ENCODE data around the gene CHMP2B. TPM values are rescaled to one million over a fixed set of nuclear protein-coding genes. Genes with fewer than 3 reads are reported as not detected.
A peak's percentile ranks its signal among the peaks of the same experiment; 100 is the strongest.
"Not testable (repeated sequence)": the region's sequence is repeated elsewhere in the genome, so short reads cannot be mapped to it uniquely, and the experiment has no call there.

Gene CHMP2B
- total and polyA plus RNA-seq, 9 donors, result 16.0 to 32.4 (median 25.1) TPM

DNA sequence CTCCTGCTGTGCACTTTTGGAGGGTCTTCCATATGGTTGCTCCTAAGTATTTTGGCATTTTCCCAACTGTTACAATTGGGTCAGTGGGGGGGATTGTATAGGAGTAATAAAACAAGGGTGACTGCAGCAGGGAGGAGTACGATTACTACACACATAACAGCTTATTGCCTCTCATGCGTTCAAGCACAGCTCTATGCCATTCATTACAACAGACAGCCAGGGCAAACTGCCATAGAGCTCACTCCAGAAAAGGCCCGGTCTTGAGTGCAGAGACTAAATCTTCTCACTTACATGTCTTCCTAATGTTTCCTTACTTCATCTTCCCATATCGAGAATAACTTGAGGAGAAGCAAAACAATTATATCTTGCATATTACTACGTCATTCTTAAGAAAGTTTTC lies 1.4 kb upstream of the CHMP2B start:
- Histone ChIP-seq H3K4me3 (ENCODE audit: low read length) (no peak overlapping the region), H3K27ac (ENCODE audit: low read length) (no peak overlapping the region), H3K36me3 (ENCODE audit: control insufficient read depth, insufficient read depth, low read length) (no peaks in the 10 kb centered on the region), H3K27me3 (ENCODE audit: control insufficient read depth, insufficient read depth, low read length) (peaks cover 2% of the 10 kb centered on the region), H3K4me1 (ENCODE audit: control insufficient read depth, insufficient read depth, low read length) (peaks cover 3% of the 10 kb centered on the region), H3K9me3 (replicated peaks; ENCODE audit: control insufficient read depth, low read depth, low read length) (no peaks in the 10 kb centered on the region)
- 61% methylated on average over 2 of the region's 5 CpGs for WGBS (ENCODE audit: insufficient coverage)
- peak; percentile 11 for DNase-seq

DNA sequence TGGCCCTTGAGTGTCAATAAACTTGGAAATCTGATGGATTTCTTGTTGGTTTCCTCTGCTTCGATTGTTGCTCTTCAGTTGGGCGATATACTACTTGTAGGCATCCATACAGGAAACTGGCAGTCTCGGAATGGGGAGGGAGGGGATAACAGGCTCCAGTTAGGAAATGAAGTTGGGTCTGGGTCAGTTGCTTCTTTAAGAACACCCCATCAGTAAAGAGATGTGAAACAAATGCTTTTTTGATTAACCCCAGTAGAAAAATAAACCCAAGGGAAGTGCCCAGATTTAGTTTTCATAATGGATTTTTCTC lies 681 bp downstream of the CHMP2B start:
- H3K4me3 ChIP-seq (ENCODE audit: low read length), result peak overlapping the region; percentile 97
- peaks cover 2% of the 10 kb centered on the region for H3K27me3 ChIP-seq (ENCODE audit: control insufficient read depth, insufficient read depth, low read length)
- no peaks in the 10 kb centered on the region for H3K9me3 ChIP-seq (replicated peaks; ENCODE audit: control insufficient read depth, low read depth, low read length)
- peak overlapping the region; percentile 94 for H3K27ac ChIP-seq (ENCODE audit: low read length)
- H3K4me1 ChIP-seq (ENCODE audit: control insufficient read depth, insufficient read depth, low read length), result peaks cover 3% of the 10 kb centered on the region
- WGBS (ENCODE audit: insufficient coverage), result 0% methylated on average over 3 of the region's 3 CpGs
- no peak for DNase-seq
- no peaks in the 10 kb centered on the region for H3K36me3 ChIP-seq (ENCODE audit: control insufficient read depth, insufficient read depth, low read length)

DNA sequence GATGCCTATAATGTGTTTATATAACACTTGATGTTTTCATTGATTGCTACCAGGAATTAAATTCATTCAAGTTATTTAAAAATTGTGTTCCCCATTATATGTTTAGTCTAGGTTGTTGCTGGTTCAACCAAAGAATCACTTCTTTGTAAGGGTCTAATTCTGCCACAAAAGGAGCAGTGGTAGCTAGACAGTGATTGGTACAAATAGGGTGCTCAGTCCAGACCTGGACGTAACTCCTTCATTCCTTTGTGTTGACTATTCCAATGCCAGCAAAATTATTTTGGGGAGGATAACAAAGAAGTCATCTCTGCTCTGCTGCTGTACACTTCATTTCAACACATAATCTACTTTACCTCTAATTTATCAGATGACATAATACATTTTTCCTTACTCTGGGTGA lies 1.2 kb downstream of the CHMP2B start:
- H3K27ac ChIP-seq (ENCODE audit: low read length), result no peak overlapping the region
- peaks cover 3% of the 10 kb centered on the region for H3K4me1 ChIP-seq (ENCODE audit: control insufficient read depth, insufficient read depth, low read length)
- H3K9me3 ChIP-seq (replicated peaks; ENCODE audit: control insufficient read depth, low read depth, low read length), result no peaks in the 10 kb centered on the region
- H3K4me3 ChIP-seq (ENCODE audit: low read length), result no peak overlapping the region
- H3K36me3 ChIP-seq (ENCODE audit: control insufficient read depth, insufficient read depth, low read length), result no peaks in the 10 kb centered on the region
- WGBS (ENCODE audit: insufficient coverage), result no CpG with 5 or more reads among the region's 1 CpG
- H3K27me3 ChIP-seq (ENCODE audit: control insufficient read depth, insufficient read depth, low read length), result no peaks in the 10 kb centered on the region
- DNase-seq, result peak; percentile 8

DNA sequence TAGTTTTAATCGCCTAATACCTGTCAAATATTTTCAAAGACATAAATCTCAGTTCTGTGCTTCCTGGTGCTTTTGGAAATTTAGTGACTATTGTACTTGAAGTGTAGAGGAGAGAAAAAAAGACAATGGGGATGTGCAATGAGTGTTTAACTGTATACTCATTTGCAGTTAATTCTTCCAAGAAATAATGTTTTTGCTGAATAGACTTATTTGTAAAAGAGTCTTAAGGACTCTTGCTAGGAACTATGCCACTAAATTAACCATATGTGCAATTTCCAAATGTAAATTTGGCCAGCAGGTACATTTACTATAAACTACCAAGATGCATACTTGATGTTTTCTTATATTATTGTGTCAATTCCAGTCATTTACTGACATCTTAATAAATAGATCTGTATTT lies 2.0 kb downstream of the CHMP2B start:
- no peaks in the 10 kb centered on the region for H3K9me3 ChIP-seq (replicated peaks; ENCODE audit: control insufficient read depth, low read depth, low read length)
- DNase-seq, result no peak
- no peak overlapping the region for H3K27ac ChIP-seq (ENCODE audit: low read length)
- no peaks in the 10 kb centered on the region for H3K27me3 ChIP-seq (ENCODE audit: control insufficient read depth, insufficient read depth, low read length)
- H3K4me1 ChIP-seq (ENCODE audit: control insufficient read depth, insufficient read depth, low read length), result peaks cover 3% of the 10 kb centered on the region
- no CpG with 5 or more reads among the region's 1 CpG for WGBS (ENCODE audit: insufficient coverage)
- H3K4me3 ChIP-seq (ENCODE audit: low read length), result no peak overlapping the region
- H3K36me3 ChIP-seq (ENCODE audit: control insufficient read depth, insufficient read depth, low read length), result no peaks in the 10 kb centered on the region

DNA sequence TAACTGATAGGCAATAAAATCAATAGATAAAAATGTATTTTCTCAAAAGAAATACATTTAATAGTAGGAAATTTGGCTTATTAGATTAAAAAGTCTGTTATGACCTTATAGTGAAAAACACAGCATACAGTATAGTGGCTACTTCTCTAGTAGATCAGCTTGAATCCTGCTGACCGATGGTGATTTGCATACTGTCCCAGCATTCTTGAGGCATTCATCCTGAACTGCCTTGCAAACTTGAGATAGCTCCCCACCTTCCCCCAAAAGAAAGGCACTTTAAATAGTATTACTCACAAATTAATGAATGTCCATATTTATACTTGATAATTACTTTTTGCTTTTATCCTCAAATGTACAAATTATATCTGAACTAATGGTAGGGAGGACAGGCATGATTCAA lies 6.7 kb downstream of the CHMP2B start:
- peaks cover 3% of the 10 kb centered on the region for H3K36me3 ChIP-seq (ENCODE audit: control insufficient read depth, insufficient read depth, low read length)
- 80% methylated on average over 1 of the region's 1 CpG for WGBS (ENCODE audit: insufficient coverage)

DNA sequence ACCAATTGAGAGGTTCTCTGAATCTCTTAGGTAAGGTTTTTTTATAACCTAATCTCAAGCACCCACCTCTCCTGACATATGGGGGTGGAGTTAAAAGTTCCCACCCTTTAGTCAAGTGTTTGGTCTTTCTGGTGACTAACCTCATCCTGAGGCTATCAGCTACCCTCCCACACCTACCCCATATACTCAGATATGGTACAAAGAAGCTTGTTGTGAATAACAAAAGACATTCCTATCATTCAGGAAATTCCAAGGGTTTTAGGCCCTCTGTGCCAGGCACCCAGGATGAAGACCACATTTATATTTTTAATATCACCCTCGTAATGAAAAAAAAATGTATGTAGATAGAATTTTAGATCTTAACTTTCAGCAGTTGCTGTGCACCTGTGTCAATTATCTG lies 9.0 kb downstream of the CHMP2B start:
- no peak for DNase-seq
- Histone ChIP-seq H3K27me3 (ENCODE audit: control insufficient read depth, insufficient read depth, low read length) (no peaks in the 10 kb centered on the region), H3K4me3 (ENCODE audit: low read length) (no peak overlapping the region), H3K9me3 (replicated peaks; ENCODE audit: control insufficient read depth, low read depth, low read length) (no peaks in the 10 kb centered on the region), H3K4me1 (ENCODE audit: control insufficient read depth, insufficient read depth, low read length) (no peaks in the 10 kb centered on the region), H3K36me3 (ENCODE audit: control insufficient read depth, insufficient read depth, low read length) (peaks cover 3% of the 10 kb centered on the region), H3K27ac (ENCODE audit: low read length) (no peak overlapping the region)
- WGBS (ENCODE audit: insufficient coverage), result no CpG with 5 or more reads among the region's 1 CpG

More for the DNA sequence above, 6.7 kb downstream of the CHMP2B start:
- H3K4me3 ChIP-seq (ENCODE audit: low read length), result no peak overlapping the region
- no peaks in the 10 kb centered on the region for H3K27me3 ChIP-seq (ENCODE audit: control insufficient read depth, insufficient read depth, low read length)
- DNase-seq, result no peak
- H3K27ac ChIP-seq (ENCODE audit: low read length), result no peak overlapping the region
- H3K9me3 ChIP-seq (replicated peaks; ENCODE audit: control insufficient read depth, low read depth, low read length), result no peaks in the 10 kb centered on the region
- no peaks in the 10 kb centered on the region for H3K4me1 ChIP-seq (ENCODE audit: control insufficient read depth, insufficient read depth, low read length)

DNA sequence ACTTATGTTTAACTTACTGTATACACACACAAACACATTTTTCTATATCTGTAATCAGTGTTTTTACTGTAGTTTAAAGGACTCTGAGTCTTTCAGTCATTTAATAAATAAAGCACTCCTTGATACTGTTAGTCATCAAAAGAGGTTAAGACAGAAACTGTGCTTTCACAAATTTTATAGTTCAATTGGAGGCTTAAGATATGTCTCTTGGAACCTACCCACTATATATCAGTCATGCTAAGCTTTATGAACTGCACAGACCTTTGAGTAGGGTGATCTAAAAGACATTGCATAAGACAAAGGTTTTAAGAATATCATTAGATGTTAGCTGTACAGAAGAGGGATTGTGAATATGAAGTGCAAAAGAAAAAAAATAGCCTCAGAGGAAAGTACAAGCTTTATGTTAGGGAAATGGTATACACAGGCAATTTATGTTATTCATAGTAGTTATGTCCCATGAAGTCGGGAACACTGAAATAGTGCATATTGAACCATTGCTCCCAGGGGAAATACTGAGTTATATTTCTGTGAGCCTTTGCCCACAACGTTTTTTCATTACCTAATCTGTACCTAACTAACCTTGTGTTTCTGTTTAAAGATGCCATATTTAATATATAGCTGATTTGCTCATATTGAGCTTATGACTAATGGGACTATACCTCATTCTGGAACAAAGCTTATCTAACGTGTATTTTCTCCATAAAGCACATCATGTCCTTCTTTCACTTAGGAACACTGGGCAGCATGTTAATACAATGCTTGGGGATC lies 19.7 kb downstream of the CHMP2B start:
- H3K36me3 ChIP-seq (ENCODE audit: control insufficient read depth, insufficient read depth, low read length), result no peaks in the 10 kb centered on the region
- no peak overlapping the region for H3K27ac ChIP-seq (ENCODE audit: low read length)
- H3K4me1 ChIP-seq (ENCODE audit: control insufficient read depth, insufficient read depth, low read length), result no peaks in the 10 kb centered on the region
- H3K4me3 ChIP-seq (ENCODE audit: low read length), result no peak overlapping the region
- H3K9me3 ChIP-seq (replicated peaks; ENCODE audit: control insufficient read depth, low read depth, low read length), result no peaks in the 10 kb centered on the region
- WGBS (ENCODE audit: insufficient coverage), result no CpG with 5 or more reads among the region's 3 CpGs
- H3K27me3 ChIP-seq (ENCODE audit: control insufficient read depth, insufficient read depth, low read length), result no peaks in the 10 kb centered on the region
- no peak for DNase-seq

DNA sequence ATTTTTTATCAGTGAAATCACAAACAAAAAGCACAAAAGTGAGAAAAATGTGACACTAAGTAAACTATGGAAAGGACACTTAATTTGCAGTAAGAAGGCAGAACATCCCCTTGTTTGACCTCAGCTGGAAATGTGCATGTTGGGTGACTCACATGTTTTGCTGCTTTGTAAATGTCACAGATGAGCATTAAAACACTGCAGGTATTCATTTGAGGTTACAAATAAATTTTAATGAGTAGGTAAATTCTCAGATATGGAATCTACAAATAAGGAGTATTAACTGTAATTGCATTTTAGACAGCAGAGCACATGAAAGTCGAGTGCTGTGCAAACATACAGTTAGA lies 20.3 kb downstream of the CHMP2B start:
- no peak overlapping the region for H3K4me3 ChIP-seq (ENCODE audit: low read length)
- WGBS (ENCODE audit: insufficient coverage), result no CpG with 5 or more reads among the region's 1 CpG
- DNase-seq, result no peak
- no peaks in the 10 kb centered on the region for H3K9me3 ChIP-seq (replicated peaks; ENCODE audit: control insufficient read depth, low read depth, low read length)
- H3K27ac ChIP-seq (ENCODE audit: low read length), result no peak overlapping the region
- H3K36me3 ChIP-seq (ENCODE audit: control insufficient read depth, insufficient read depth, low read length), result no peaks in the 10 kb centered on the region
- H3K27me3 ChIP-seq (ENCODE audit: control insufficient read depth, insufficient read depth, low read length), result no peaks in the 10 kb centered on the region
- no peaks in the 10 kb centered on the region for H3K4me1 ChIP-seq (ENCODE audit: control insufficient read depth, insufficient read depth, low read length)

DNA sequence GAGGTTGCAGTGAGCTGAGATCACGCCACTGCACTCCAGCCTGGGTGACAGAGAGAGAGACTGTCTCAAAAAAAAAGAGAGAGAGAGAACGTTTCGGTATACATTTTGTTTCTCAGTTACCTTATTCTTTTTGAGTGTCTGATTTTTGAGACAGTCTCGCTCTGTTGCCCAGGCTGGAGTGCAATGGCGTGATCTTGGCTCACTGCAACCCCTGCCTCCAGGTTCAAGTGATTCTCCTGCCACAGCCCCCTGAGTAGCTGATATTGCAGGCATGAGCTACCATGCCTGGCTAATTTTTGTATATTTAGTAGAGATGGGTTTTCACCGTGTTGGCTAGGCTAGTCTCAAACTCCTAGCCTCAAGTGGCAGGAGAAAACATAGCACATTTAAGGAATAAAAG lies 21.1 kb downstream of the CHMP2B start:
- not testable (repeated sequence) for H3K4me3 ChIP-seq (ENCODE audit: low read length); H3K36me3 ChIP-seq (ENCODE audit: control insufficient read depth, insufficient read depth, low read length); H3K27me3 ChIP-seq (ENCODE audit: control insufficient read depth, insufficient read depth, low read length); DNase-seq; H3K9me3 ChIP-seq (replicated peaks; ENCODE audit: control insufficient read depth, low read depth, low read length); H3K27ac ChIP-seq (ENCODE audit: low read length); H3K4me1 ChIP-seq (ENCODE audit: control insufficient read depth, insufficient read depth, low read length)
- WGBS (ENCODE audit: insufficient coverage), result 83% methylated on average over 4 of the region's 6 CpGs

DNA sequence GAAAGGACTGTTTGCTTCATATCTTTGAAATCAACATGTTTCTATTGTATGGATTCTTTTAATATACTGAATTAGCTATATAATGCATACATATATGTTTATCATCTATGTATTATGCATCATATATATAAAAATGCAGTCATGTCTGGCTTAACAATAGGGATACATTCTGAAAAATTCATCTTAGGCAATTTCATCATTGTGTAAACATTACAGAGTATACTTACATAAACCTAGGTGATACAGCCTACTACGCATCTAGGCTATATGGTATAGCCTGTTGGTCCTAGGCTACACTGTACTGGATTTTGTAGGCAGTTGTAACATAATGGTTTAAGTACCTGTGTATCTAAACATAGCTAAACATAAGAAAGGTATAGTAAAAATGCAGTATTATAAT lies 21.7 kb downstream of the CHMP2B start:
- H3K36me3 ChIP-seq (ENCODE audit: control insufficient read depth, insufficient read depth, low read length), result no peaks in the 10 kb centered on the region
- no peak for DNase-seq
- no peaks in the 10 kb centered on the region for H3K4me1 ChIP-seq (ENCODE audit: control insufficient read depth, insufficient read depth, low read length)
- no peaks in the 10 kb centered on the region for H3K9me3 ChIP-seq (replicated peaks; ENCODE audit: control insufficient read depth, low read depth, low read length)
- no peak overlapping the region for H3K4me3 ChIP-seq (ENCODE audit: low read length)
- WGBS (ENCODE audit: insufficient coverage), result no CpG with 5 or more reads among the region's 1 CpG
- no peaks in the 10 kb centered on the region for H3K27me3 ChIP-seq (ENCODE audit: control insufficient read depth, insufficient read depth, low read length)
- no peak overlapping the region for H3K27ac ChIP-seq (ENCODE audit: low read length)

DNA sequence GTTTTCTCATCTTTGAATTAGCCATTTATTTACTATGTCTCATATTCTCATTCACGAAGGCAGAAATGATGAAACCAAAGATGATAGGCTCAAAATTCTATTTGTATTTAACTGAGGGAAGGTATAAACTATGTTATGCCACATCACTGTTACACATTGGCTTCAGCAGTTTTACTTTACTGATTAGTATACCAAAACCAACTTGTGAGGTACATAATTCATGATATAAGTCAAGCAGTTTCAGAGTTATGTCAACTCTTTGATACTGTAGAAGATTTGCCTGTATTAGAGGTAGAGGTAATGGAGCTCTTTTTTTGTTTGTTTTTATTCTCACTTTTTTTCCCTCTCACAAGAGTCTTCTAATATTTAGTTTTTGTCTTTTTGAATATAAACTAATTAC lies 22.9 kb downstream of the CHMP2B start:
- WGBS (ENCODE audit: insufficient coverage), result no CpG with 5 or more reads among the region's 1 CpG
- no peaks in the 10 kb centered on the region for H3K27me3 ChIP-seq (ENCODE audit: control insufficient read depth, insufficient read depth, low read length)
- H3K4me3 ChIP-seq (ENCODE audit: low read length), result no peak overlapping the region
- H3K27ac ChIP-seq (ENCODE audit: low read length), result no peak overlapping the region
- DNase-seq, result no peak
- no peaks in the 10 kb centered on the region for H3K9me3 ChIP-seq (replicated peaks; ENCODE audit: control insufficient read depth, low read depth, low read length)
- no peaks in the 10 kb centered on the region for H3K36me3 ChIP-seq (ENCODE audit: control insufficient read depth, insufficient read depth, low read length)
- H3K4me1 ChIP-seq (ENCODE audit: control insufficient read depth, insufficient read depth, low read length), result no peaks in the 10 kb centered on the region
